Measurements from ENCODE around the gene ENOX1. TPM values are rescaled to one million over a fixed set of nuclear protein-coding genes. Genes with fewer than 3 reads are reported as not detected.
"Not testable (repeated sequence)": the region's sequence is repeated elsewhere in the genome, so short reads cannot be mapped to it uniquely, and the experiment has no call there.

Gene ENOX1
- under 1 TPM; 0.35 to 0.64 TPM for total RNA-seq

GRCh38 chr13:43786766-43787517, at the start of gene ENOX1:
TSS of gene ENOX1 (minus strand) at chr13:43786972.
- Mint-ChIP-seq H3K36me3 (ENCODE audit: low read depth) (no peaks in the 10 kb centered on the region), H3K27me3 (ENCODE audit: low read depth) (peaks cover 45% of the 10 kb centered on the region), H3K27ac (no peak within 1 kb of the TSS), H3K9me3 (no peaks in the 10 kb centered on the region), H3K4me3 (peak within 1 kb of the TSS; percentile 76), H3K4me1 (ENCODE audit: low read depth) (peaks cover 9% of the 10 kb centered on the region)
- CTCF ChIA-PET = interaction anchor here (1.5 kb wide), 1 partner anchor 17 kb away, joined by 6 read pairs; no protein-coding TSS in a partner anchor
- intact Hi-C loops (cut with micrococcal nuclease) = loop anchor here (1.0 to 2.0 kb wide), 3 partner anchors 9 to 88 kb away; no protein-coding TSS in a partner anchor
- peak; percentile 50 for DNase-seq

GRCh38 chr13:43835701-43836100, 48.9 kb upstream of the ENOX1 start:
- Mint-ChIP-seq H3K27ac (no peak overlapping the region), H3K36me3 (ENCODE audit: low read depth) (no peaks in the 10 kb centered on the region), H3K27me3 (ENCODE audit: low read depth) (peaks cover 6% of the 10 kb centered on the region), H3K4me1 (ENCODE audit: low read depth) (no peaks in the 10 kb centered on the region), H3K9me3 (peaks cover 3% of the 10 kb centered on the region), H3K4me3 (no peak overlapping the region)
- intact Hi-C loops (cut with micrococcal nuclease) = no loop called here
- CTCF ChIA-PET = no interaction called here
- DNase-seq = no peak

- no peak for DNase-seq
- Mint-ChIP-seq H3K27me3 (ENCODE audit: low read depth) (peaks cover 12% of the 10 kb centered on the region), H3K27ac (no peak overlapping the region), H3K36me3 (ENCODE audit: low read depth) (no peaks in the 10 kb centered on the region), H3K4me3 (no peak overlapping the region), H3K9me3 (no peaks in the 10 kb centered on the region), H3K4me1 (ENCODE audit: low read depth) (no peaks in the 10 kb centered on the region)
- intact Hi-C loops (cut with micrococcal nuclease) = no loop called here
- CTCF ChIA-PET = interaction anchor here (0.7 kb wide), 1 partner anchor 1065 kb away, joined by 3 read pairs; no protein-coding TSS in a partner anchor
Observed at GRCh38 chr13:43831088-43831487, 44.3 kb upstream of the ENOX1 start.

GRCh38 chr13:43830497-43830881, 43.7 kb upstream of the ENOX1 start:
- intact Hi-C loops (cut with micrococcal nuclease) = no loop called here
- H3K4me3 Mint-ChIP-seq = no peak overlapping the region
- CTCF ChIA-PET = interaction anchor here (0.7 kb wide), 1 partner anchor 1066 kb away, joined by 3 read pairs; no protein-coding TSS in a partner anchor
- no peaks in the 10 kb centered on the region for H3K4me1 Mint-ChIP-seq (ENCODE audit: low read depth)
- H3K36me3 Mint-ChIP-seq (ENCODE audit: low read depth) = no peaks in the 10 kb centered on the region
- no peak for DNase-seq
- H3K27me3 Mint-ChIP-seq (ENCODE audit: low read depth) = peaks cover 12% of the 10 kb centered on the region
- H3K27ac Mint-ChIP-seq = no peak overlapping the region
- H3K9me3 Mint-ChIP-seq = no peaks in the 10 kb centered on the region

GRCh38 chr13:43824656-43825055, 37.9 kb upstream of the ENOX1 start:
- H3K9me3 Mint-ChIP-seq; CTCF ChIA-PET; H3K36me3 Mint-ChIP-seq (ENCODE audit: low read depth); intact Hi-C loops (cut with micrococcal nuclease); H3K4me3 Mint-ChIP-seq; H3K4me1 Mint-ChIP-seq (ENCODE audit: low read depth); H3K27me3 Mint-ChIP-seq (ENCODE audit: low read depth); H3K27ac Mint-ChIP-seq; DNase-seq: not testable (repeated sequence)

GRCh38 chr13:43822969-43823368, 36.2 kb upstream of the ENOX1 start:
- no peak for DNase-seq
- Mint-ChIP-seq H3K36me3 (ENCODE audit: low read depth) (no peaks in the 10 kb centered on the region), H3K4me1 (ENCODE audit: low read depth) (no peaks in the 10 kb centered on the region), H3K9me3 (no peaks in the 10 kb centered on the region), H3K27me3 (ENCODE audit: low read depth) (peaks cover 7% of the 10 kb centered on the region), H3K4me3 (no peak overlapping the region), H3K27ac (no peak overlapping the region)
- intact Hi-C loops (cut with micrococcal nuclease) = no loop called here
- CTCF ChIA-PET = no interaction called here

- Mint-ChIP-seq H3K36me3 (ENCODE audit: low read depth) (no peaks in the 10 kb centered on the region), H3K9me3 (no peaks in the 10 kb centered on the region), H3K27ac (no peak overlapping the region), H3K27me3 (ENCODE audit: low read depth) (peaks cover 22% of the 10 kb centered on the region), H3K4me1 (ENCODE audit: low read depth) (no peaks in the 10 kb centered on the region), H3K4me3 (no peak overlapping the region)
- intact Hi-C loops (cut with micrococcal nuclease) = no loop called here
- CTCF ChIA-PET = interaction anchor here (0.6 to 1.4 kb wide), 3 partner anchors 12 to 227 kb away, joined by 3 to 4 read pairs (median 4); no protein-coding TSS in a partner anchor
- DNase-seq = no peak
Observed at GRCh38 chr13:43816401-43816889, 29.7 kb upstream of the ENOX1 start.

GRCh38 chr13:43815204-43815603, 28.4 kb upstream of the ENOX1 start:
- H3K4me3 Mint-ChIP-seq = no peak overlapping the region
- no peak overlapping the region for H3K27ac Mint-ChIP-seq
- no peaks in the 10 kb centered on the region for H3K4me1 Mint-ChIP-seq (ENCODE audit: low read depth)
- H3K27me3 Mint-ChIP-seq (ENCODE audit: low read depth) = peaks cover 24% of the 10 kb centered on the region
- intact Hi-C loops (cut with micrococcal nuclease) = no loop called here
- no peaks in the 10 kb centered on the region for H3K36me3 Mint-ChIP-seq (ENCODE audit: low read depth)
- CTCF ChIA-PET = interaction anchor here (1.2 kb wide), 1 partner anchor 12 kb away, joined by 4 read pairs; no protein-coding TSS in a partner anchor
- DNase-seq = no peak
- H3K9me3 Mint-ChIP-seq = no peaks in the 10 kb centered on the region

- H3K4me3 Mint-ChIP-seq = no peak overlapping the region
- no peak overlapping the region for H3K27ac Mint-ChIP-seq
- H3K27me3 Mint-ChIP-seq (ENCODE audit: low read depth) = peaks cover 21% of the 10 kb centered on the region
- DNase-seq = no peak
- H3K36me3 Mint-ChIP-seq (ENCODE audit: low read depth) = no peaks in the 10 kb centered on the region
- intact Hi-C loops (cut with micrococcal nuclease) = loop anchor here (10.0 kb wide), 3 partner anchors 114 to 626 kb away; no protein-coding TSS in a partner anchor
- CTCF ChIA-PET = no interaction called here
- H3K9me3 Mint-ChIP-seq = no peaks in the 10 kb centered on the region
- peaks cover 5% of the 10 kb centered on the region for H3K4me1 Mint-ChIP-seq (ENCODE audit: low read depth)
Observed at GRCh38 chr13:43808676-43809075, 21.9 kb upstream of the ENOX1 start.

- no peak overlapping the region for H3K27ac Mint-ChIP-seq
- peaks cover 5% of the 10 kb centered on the region for H3K4me1 Mint-ChIP-seq (ENCODE audit: low read depth)
- peaks cover 17% of the 10 kb centered on the region for H3K27me3 Mint-ChIP-seq (ENCODE audit: low read depth)
- H3K4me3 Mint-ChIP-seq = no peak overlapping the region
- no peak for DNase-seq
- intact Hi-C loops (cut with micrococcal nuclease) = loop anchor here (1.0 to 10.0 kb wide), 7 partner anchors 8 to 629 kb away; partner anchors contain the start of gene ENOX1
- CTCF ChIA-PET = interaction anchor here (1.7 kb wide), 1 partner anchor 836 kb away, joined by 5 read pairs; no protein-coding TSS in a partner anchor
- H3K9me3 Mint-ChIP-seq = no peaks in the 10 kb centered on the region
- no peaks in the 10 kb centered on the region for H3K36me3 Mint-ChIP-seq (ENCODE audit: low read depth)
Observed at GRCh38 chr13:43805681-43806128, 18.9 kb upstream of the ENOX1 start.

- Mint-ChIP-seq H3K36me3 (ENCODE audit: low read depth) (no peaks in the 10 kb centered on the region), H3K4me3 (no peak overlapping the region), H3K27me3 (ENCODE audit: low read depth) (peaks cover 16% of the 10 kb centered on the region), H3K9me3 (no peaks in the 10 kb centered on the region), H3K4me1 (ENCODE audit: low read depth) (peaks cover 5% of the 10 kb centered on the region), H3K27ac (no peak overlapping the region)
- intact Hi-C loops (cut with micrococcal nuclease) = loop anchor here (1.0 to 10.0 kb wide), 7 partner anchors 8 to 630 kb away; partner anchors contain the start of gene ENOX1
- DNase-seq = peak; percentile 69
- CTCF ChIA-PET = interaction anchor here (0.6 to 2.4 kb wide), 21 partner anchors 9 to 1210 kb away, joined by 3 to 11 read pairs (median 3); partner anchors contain the start of gene ENOX1
Observed at GRCh38 chr13:43805071-43805468, 18.3 kb upstream of the ENOX1 start.

GRCh38 chr13:43804461-43805070, 17.8 kb upstream of the ENOX1 start:
- peaks cover 8% of the 10 kb centered on the region for H3K4me1 Mint-ChIP-seq (ENCODE audit: low read depth)
- CTCF ChIA-PET = interaction anchor here (0.6 to 2.4 kb wide), 22 partner anchors 10 to 1209 kb away, joined by 3 to 11 read pairs (median 3); partner anchors contain the start of gene ENOX1
- H3K36me3 Mint-ChIP-seq (ENCODE audit: low read depth) = no peaks in the 10 kb centered on the region
- peak; percentile 15 for DNase-seq
- no peak overlapping the region for H3K4me3 Mint-ChIP-seq
- H3K27ac Mint-ChIP-seq = no peak overlapping the region
- intact Hi-C loops (cut with micrococcal nuclease) = loop anchor here (1.0 to 10.0 kb wide), 9 partner anchors 7 to 1209 kb away; partner anchors contain the start of gene ENOX1
- H3K9me3 Mint-ChIP-seq = no peaks in the 10 kb centered on the region
- H3K27me3 Mint-ChIP-seq (ENCODE audit: low read depth) = peaks cover 17% of the 10 kb centered on the region

All from activated naive CD4-positive, alpha-beta T cell treated with anti-CD3 and anti-CD28 coated beads for 36 hours (primary cell).